GM23248 (cell line): Measurements from ENCODE around the gene ATP6V0E1. TPM values are rescaled to one million over a fixed set of nuclear protein-coding genes. Genes with fewer than 3 reads are reported as not detected.

Experiments
- DNase-seq: peaks from one replicate; pipeline ENCODE4 v3.0.0-alpha.2; 2015
- H2AFZ ChIP-seq: fragments of 200-600 bp; sonication (generic); 2 replicates; pipeline ENCODE4 v1.6.1; 2016; ENCODE audit warnings: antibody characterized with exemption
- H3F3A ChIP-seq: fragments of 200-600 bp; sonication (generic); 2 replicates; pipeline ENCODE4 v1.6.1; 2016; ENCODE audit warnings: mild to moderate bottlenecking, antibody characterized with exemption, mixed run types; ENCODE audit not compliant: insufficient read depth
- H3K27ac ChIP-seq: fragments of 200-600 bp; sonication (generic); 2 replicates; pipeline ENCODE4 v1.5.1; 2016; ENCODE audit warnings: mild to moderate bottlenecking
- H3K27me3 ChIP-seq: fragments of 200-600 bp; sonication (generic); replicated peaks from 2 replicates; pipeline ENCODE4 v1.6.1; 2016; ENCODE audit warnings: mild to moderate bottlenecking; ENCODE audit not compliant: insufficient read depth
- H3K36me3 ChIP-seq: fragments of 200-600 bp; sonication (generic); 2 replicates; pipeline ENCODE4 v1.6.1; 2016; ENCODE audit warnings: low read depth, mild to moderate bottlenecking
- H3K4me1 ChIP-seq: fragments of 200-600 bp; sonication (generic); 2 replicates; pipeline ENCODE4 v1.6.1; 2016; ENCODE audit warnings: mild to moderate bottlenecking; ENCODE audit not compliant: insufficient read depth
- H3K4me2 ChIP-seq: fragments of 200-600 bp; sonication (generic); one replicate; pipeline ENCODE4 v1.6.1; 2016; ENCODE audit warnings: mild to moderate bottlenecking; ENCODE audit not compliant: unreplicated experiment
- H3K4me3 ChIP-seq: fragments of 200-600 bp; sonication (generic); 2 replicates; pipeline ENCODE4 v1.5.1; 2016; ENCODE audit warnings: mild to moderate bottlenecking
- H3K79me2 ChIP-seq: fragments of 200-600 bp; sonication (generic); 2 replicates; pipeline ENCODE4 v1.6.1; 2016; ENCODE audit warnings: mild to moderate bottlenecking; ENCODE audit not compliant: insufficient read depth
- H3K9ac ChIP-seq: fragments of 200-600 bp; sonication (generic); 2 replicates; pipeline ENCODE4 v1.6.1; 2016; ENCODE audit warnings: mild to moderate bottlenecking
- H3K9me2 ChIP-seq: fragments of 200-600 bp; sonication (generic); 2 replicates; pipeline ENCODE4 v1.6.1; 2016; ENCODE audit warnings: mixed run types, mild to moderate bottlenecking, moderate library complexity; ENCODE audit not compliant: insufficient read depth
- H3K9me3 ChIP-seq: fragments of 200-600 bp; sonication (generic); one replicate; pipeline ENCODE4 v1.6.1; 2017; ENCODE audit warnings: low read depth
- H4K20me1 ChIP-seq: fragments of 200-600 bp; sonication (generic); 2 replicates; pipeline ENCODE4 v1.6.0; 2016; ENCODE audit not compliant: insufficient read depth
- EZH2 ChIP-seq: fragments of 200-600 bp; sonication (generic); IDR thresholded peaks from 2 replicates; pipeline ENCODE4 v1.6.1; 2018; ENCODE audit warnings: antibody characterized with exemption, mild to moderate bottlenecking; ENCODE audit not compliant: insufficient read depth, poor library complexity, severe bottlenecking
- EZH2phosphoT487 ChIP-seq: fragments of 200-600 bp; sonication (generic); IDR thresholded peaks from 2 replicates; pipeline ENCODE4 v1.6.1; 2018; ENCODE audit warnings: antibody characterized with exemption, moderate library complexity, mild to moderate bottlenecking, low read depth; ENCODE audit not compliant: insufficient read depth
- WGBS, 2 experiments: methylation state at CpG; one replicate each; pipeline ENCODE4 v1.1.6; 2015 to 2017; ENCODE audit warnings: low lambda C conversion rate in 2 of 2, low coverage in 1 of 2; ENCODE audit errors: missing lambda C conversion rate in 2 of 2; 5-methylcytosine and 5-hydroxymethylcytosine counted together
- in situ Hi-C: fragments of 300-500 bp; cut with MboI; formaldehyde crosslinking; loops from 2 replicates; pipeline ENCODE4 v1.15.0; 2020
- polyA plus RNA-seq: library from polyadenylated mRNA; unstranded; fragments of >200 nt; fragmentation: Nextera tagmentation; extraction: Ambion mirVana; gene quantifications from 2 replicates; pipeline ENCODE4 v1.2.1, GENCODE V29; 2016
- total RNA-seq: library from RNA; depleted of rRNA; stranded (reverse); fragments of >200 nt; shearing (Covaris generic); gene quantifications from 2 replicates; pipeline ENCODE4 v1.2.3, GENCODE V29; 2014

ATP6V0E1 gene
- total and polyA plus RNA-seq, 2 experiments from 2014 or later: 175 to 675 TPM

- no peak for TF ChIP-seq EZH2
- no peak for TF ChIP-seq EZH2phosphoT487
- Histone ChIP-seq H3K4me3 (no peak overlapping the region), H3K27me3 (no peaks in the 10 kb centered on the region), H3K79me2 (no peaks in the 10 kb centered on the region), H3K9me3 (no peaks in the 10 kb centered on the region), H4K20me1 (no peaks in the 10 kb centered on the region), H3K9me2 (no peaks in the 10 kb centered on the region), H3K27ac (peak overlapping the region; percentile 29), H3K9ac (no peak overlapping the region), H3F3A (peaks cover 8% of the 10 kb centered on the region; the same call in 1 of the 2 replicates), H3K4me1 (0 out of 2 replicates have a peak, but pooled peaks cover 4% of the 10 kb centered on the region), H3K36me3 (peaks cover 11% of the 10 kb centered on the region; the same call in 1 of the 2 replicates), H2AFZ (no peak overlapping the region), H3K4me2 (no peak overlapping the region)
- no peak for DNase-seq
- 82 to 84% methylated on average over 8 of the region's 8 CpGs for WGBS, 2 experiments
- in situ Hi-C loops: no loop called here
These were observed 9.6 kb upstream of the ATP6V0E1 start for GRCh38 chr5:172973931-172974330.

GRCh38 chr5:172975289-172975688, 8.3 kb upstream of the ATP6V0E1 start:
- H3K27ac ChIP-seq: no peak overlapping the region
- WGBS, 2 experiments: 85 to 88% methylated on average over 11 of the region's 11 CpGs
- DNase-seq: no peak
- no peaks in the 10 kb centered on the region for H3K36me3 ChIP-seq
- in situ Hi-C loops: loop anchor here (25.0 kb wide), 1 partner anchor 312 kb away; no protein-coding TSS in a partner anchor
- TF ChIP-seq EZH2phosphoT487: no peak
- TF ChIP-seq EZH2: no peak
- no peak overlapping the region for H3K4me3 ChIP-seq
- no peaks in the 10 kb centered on the region for H3K79me2 ChIP-seq
- no peak overlapping the region for H2AFZ ChIP-seq
- H3F3A ChIP-seq: peaks cover 8% of the 10 kb centered on the region; the same call in 1 of the 2 replicates
- H3K9me2 ChIP-seq: no peaks in the 10 kb centered on the region
- H4K20me1 ChIP-seq: no peaks in the 10 kb centered on the region
- no peak overlapping the region for H3K9ac ChIP-seq
- no peak overlapping the region for H3K4me2 ChIP-seq
- H3K4me1 ChIP-seq: 0 out of 2 replicates have a peak, but pooled peaks cover 4% of the 10 kb centered on the region
- H3K9me3 ChIP-seq: no peaks in the 10 kb centered on the region
- H3K27me3 ChIP-seq: no peaks in the 10 kb centered on the region

- Histone ChIP-seq H3K27ac (no peak overlapping the region), H3K9ac (no peak overlapping the region), H3K4me2 (no peak overlapping the region), H4K20me1 (no peaks in the 10 kb centered on the region), H2AFZ (no peak overlapping the region), H3K36me3 (no peaks in the 10 kb centered on the region), H3K27me3 (no peaks in the 10 kb centered on the region), H3F3A (peaks cover 4% of the 10 kb centered on the region), H3K9me3 (no peaks in the 10 kb centered on the region), H3K79me2 (peaks cover 10% of the 10 kb centered on the region), H3K4me1 (no peaks in the 10 kb centered on the region), H3K9me2 (no peaks in the 10 kb centered on the region), H3K4me3 (no peak overlapping the region)
- TF ChIP-seq EZH2 (no peak), EZH2phosphoT487 (no peak)
- DNase-seq: peak; percentile 67
- WGBS, 2 experiments: 76 to 87% methylated on average over 4 of the region's 4 CpGs
- in situ Hi-C loops: loop anchor here (10.0 to 25.0 kb wide), 2 partner anchors 165 to 308 kb away; partner anchors contain the start of gene BNIP1
These were observed 3.8 kb upstream of the ATP6V0E1 start for GRCh38 chr5:172979778-172980177.

GRCh38 chr5:172981931-172982330, 1.6 kb upstream of the ATP6V0E1 start:
- in situ Hi-C loops: loop anchor here (10.0 to 25.0 kb wide), 2 partner anchors 163 to 305 kb away; partner anchors contain the start of gene BNIP1
- WGBS, 2 experiments: 87 to 93% methylated on average over 7 of the region's 7 CpGs

More at GRCh38 chr5:172981931-172982330, 1.6 kb upstream of the ATP6V0E1 start:
- H3K27me3 ChIP-seq: no peaks in the 10 kb centered on the region
- no peaks in the 10 kb centered on the region for H3K9me2 ChIP-seq
- peaks cover 4% of the 10 kb centered on the region for H3F3A ChIP-seq
- no peak overlapping the region for H3K4me3 ChIP-seq
- DNase-seq: no peak
- H2AFZ ChIP-seq: no peak overlapping the region
- H3K4me1 ChIP-seq: peaks cover 12% of the 10 kb centered on the region
- H3K27ac ChIP-seq: no peak overlapping the region
- no peaks in the 10 kb centered on the region for H4K20me1 ChIP-seq
- no peaks in the 10 kb centered on the region for H3K36me3 ChIP-seq
- no peak for TF ChIP-seq EZH2
- no peak for TF ChIP-seq EZH2phosphoT487
- no peak overlapping the region for H3K9ac ChIP-seq
- H3K4me2 ChIP-seq: no peak overlapping the region
- peaks cover 32% of the 10 kb centered on the region for H3K79me2 ChIP-seq
- H3K9me3 ChIP-seq: no peaks in the 10 kb centered on the region
